Measurements from ENCODE around the gene ANKS1B.
"Not testable (repeated sequence)": the region's sequence is repeated elsewhere in the genome, so short reads cannot be mapped to it uniquely, and the experiment has no call there.

ANKS1B gene

GRCh38 chr12:99984271-99985128 is at the start of gene ANKS1B:
TSS of gene ANKS1B (minus strand) at chr12:99984936. CDS start at chr12:99984237, 699 bp downstream.
- peak in 1 of 2 donors; percentile 1 for DNase-seq (ENCODE audit: extremely low read depth in 1 of 2, low read depth in 1 of 2)

- DNase-seq (ENCODE audit: extremely low read depth in 1 of 2, low read depth in 1 of 2) = no peak
Measured at GRCh38 chr12:100031836-100032235, 47.1 kb upstream of the ANKS1B start.

GRCh38 chr12:100027671-100028070 is 42.9 kb upstream of the ANKS1B start:
- no peak for DNase-seq (ENCODE audit: extremely low read depth in 1 of 2, low read depth in 1 of 2)

GRCh38 chr12:100026241-100026640 is 41.5 kb upstream of the ANKS1B start:
- DNase-seq (ENCODE audit: extremely low read depth in 1 of 2, low read depth in 1 of 2) = no peak

- no peak for DNase-seq (ENCODE audit: extremely low read depth in 1 of 2, low read depth in 1 of 2)
Measured at GRCh38 chr12:100024974-100025555, 40.3 kb upstream of the ANKS1B start.

- no peak for DNase-seq (ENCODE audit: extremely low read depth in 1 of 2, low read depth in 1 of 2)
Measured at GRCh38 chr12:100020370-100020769, 35.6 kb upstream of the ANKS1B start.

- DNase-seq (ENCODE audit: extremely low read depth in 1 of 2, low read depth in 1 of 2) = no peak
Measured at GRCh38 chr12:100017056-100017455, 32.3 kb upstream of the ANKS1B start.

- DNase-seq (ENCODE audit: extremely low read depth in 1 of 2, low read depth in 1 of 2) = not testable (repeated sequence)
Measured at GRCh38 chr12:100016304-100016703, 31.6 kb upstream of the ANKS1B start.

- DNase-seq (ENCODE audit: extremely low read depth in 1 of 2, low read depth in 1 of 2) = not testable (repeated sequence)
Measured at GRCh38 chr12:100005846-100006245, 21.1 kb upstream of the ANKS1B start.

- no peak for DNase-seq (ENCODE audit: extremely low read depth in 1 of 2, low read depth in 1 of 2)
Measured at GRCh38 chr12:99997806-99998205, 13.1 kb upstream of the ANKS1B start.

- no peak for DNase-seq (ENCODE audit: extremely low read depth in 1 of 2, low read depth in 1 of 2)
Measured at GRCh38 chr12:99996095-99996494, 11.4 kb upstream of the ANKS1B start.

GRCh38 chr12:99985631-99986030 is 895 bp upstream of the ANKS1B start:
- DNase-seq (ENCODE audit: extremely low read depth in 1 of 2, low read depth in 1 of 2) = no peak

GRCh38 chr12:99985129-99985570 is 414 bp upstream of the ANKS1B start:
- DNase-seq (ENCODE audit: extremely low read depth in 1 of 2, low read depth in 1 of 2) = no peak

- no peak for DNase-seq (ENCODE audit: extremely low read depth in 1 of 2, low read depth in 1 of 2)
Measured at GRCh38 chr12:99983456-99984258, 1.1 kb downstream of the ANKS1B start.

- no peak for DNase-seq (ENCODE audit: extremely low read depth in 1 of 2, low read depth in 1 of 2)
Measured at GRCh38 chr12:99981639-99982190, 3.0 kb downstream of the ANKS1B start.

- DNase-seq (ENCODE audit: extremely low read depth in 1 of 2, low read depth in 1 of 2) = no peak
Measured at GRCh38 chr12:99979471-99979870, 5.3 kb downstream of the ANKS1B start.

- no peak for DNase-seq (ENCODE audit: extremely low read depth in 1 of 2, low read depth in 1 of 2)
Measured at GRCh38 chr12:99978152-99978551, 6.6 kb downstream of the ANKS1B start.

- no peak for DNase-seq (ENCODE audit: extremely low read depth in 1 of 2, low read depth in 1 of 2)
Measured at GRCh38 chr12:99977550-99977949, 7.2 kb downstream of the ANKS1B start.

GRCh38 chr12:99976762-99977161 is 8.0 kb downstream of the ANKS1B start:
- no peak for DNase-seq (ENCODE audit: extremely low read depth in 1 of 2, low read depth in 1 of 2)

- no peak for DNase-seq (ENCODE audit: extremely low read depth in 1 of 2, low read depth in 1 of 2)
Measured at GRCh38 chr12:99975321-99975720, 9.4 kb downstream of the ANKS1B start.

- no peak for DNase-seq (ENCODE audit: extremely low read depth in 1 of 2, low read depth in 1 of 2)
Measured at GRCh38 chr12:99974146-99974545, 10.6 kb downstream of the ANKS1B start.
